Fibroblast of skin of right quadriceps (primary cell): Measurements from ENCODE around the gene KIR2DL4.
"Not testable (repeated sequence)": the region's sequence is repeated elsewhere in the genome, so short reads cannot be mapped to it uniquely, and the experiment has no call there.

Experiments used
- DNase-seq: peaks from one replicate; pipeline ENCODE4 v3.0.0-alpha.2; 2013

Gene KIR2DL4

DNA sequence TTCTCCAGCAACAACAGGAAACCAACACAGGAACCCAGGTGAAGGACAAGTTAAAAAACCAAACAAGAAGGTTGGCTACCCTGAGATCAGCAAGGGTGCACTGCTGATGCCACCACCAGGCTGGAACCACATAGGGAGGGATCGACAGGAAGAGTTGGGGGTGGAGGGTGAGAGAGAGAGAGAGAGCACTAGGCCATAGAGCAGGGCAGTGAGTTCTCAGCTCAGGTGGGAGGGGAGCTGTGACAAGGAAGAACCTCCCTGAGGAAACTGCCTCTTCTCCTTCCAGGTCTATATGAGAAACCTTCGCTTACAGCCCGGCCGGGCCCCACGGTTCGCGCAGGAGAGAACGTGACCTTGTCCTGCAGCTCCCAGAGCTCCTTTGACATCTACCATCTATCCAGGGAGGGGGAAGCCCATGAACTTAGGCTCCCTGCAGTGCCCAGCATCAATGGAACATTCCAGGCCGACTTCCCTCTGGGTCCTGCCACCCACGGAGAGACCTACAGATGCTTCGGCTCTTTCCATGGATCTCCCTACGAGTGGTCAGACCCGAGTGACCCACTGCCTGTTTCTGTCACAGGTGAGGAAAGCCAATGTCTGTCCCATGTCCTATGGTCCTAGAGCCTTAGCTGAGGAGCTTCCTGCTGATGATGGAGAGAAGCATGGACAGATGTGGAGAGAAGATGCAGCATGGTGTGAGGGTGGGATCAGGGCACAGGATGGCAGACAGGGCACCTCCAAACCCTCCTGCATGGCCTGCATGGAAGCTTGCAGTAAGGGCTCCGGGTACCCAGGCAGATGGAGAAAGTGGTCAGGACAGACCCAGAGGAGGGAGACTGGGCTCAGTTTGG, 2.5 kb downstream of the KIR2DL4 start:
- DNase-seq, result no peak

DNA sequence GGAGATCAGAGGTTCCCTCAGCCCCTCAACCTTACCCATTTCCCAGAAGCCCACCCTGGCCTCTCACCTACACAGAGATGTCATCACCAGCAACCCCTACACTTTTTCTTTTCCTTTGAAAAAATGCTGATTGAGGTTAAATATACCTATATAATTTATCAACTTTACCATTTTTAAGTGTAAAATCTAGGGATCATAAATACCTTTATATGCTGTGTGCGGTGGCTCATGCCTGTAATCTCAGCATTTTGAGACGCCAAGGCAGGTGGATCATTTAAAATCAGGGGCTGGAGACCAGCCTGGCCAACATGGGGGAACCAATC, 3.1 kb downstream of the KIR2DL4 start:
- DNase-seq, result no peak

DNA sequence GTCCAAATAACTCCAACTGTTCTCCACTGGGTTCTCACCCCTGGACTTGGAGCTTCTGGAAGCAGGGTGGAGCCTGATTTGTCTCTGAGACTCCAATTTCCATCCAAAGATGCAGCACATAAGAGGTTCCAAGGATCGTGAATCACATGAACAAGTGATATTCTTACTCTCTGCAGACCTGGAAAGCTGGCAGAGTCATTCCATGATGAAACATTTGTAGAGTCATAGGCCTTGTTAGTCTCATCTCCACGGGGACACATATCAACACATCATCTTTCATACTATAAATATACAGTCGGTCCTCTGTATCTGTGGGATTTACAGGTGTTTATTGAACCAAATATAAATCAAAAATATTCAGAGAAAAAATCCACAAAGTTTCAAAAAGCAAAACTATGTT, 11.2 kb downstream of the KIR2DL4 start:
- DNase-seq, result not testable (repeated sequence)

DNA sequence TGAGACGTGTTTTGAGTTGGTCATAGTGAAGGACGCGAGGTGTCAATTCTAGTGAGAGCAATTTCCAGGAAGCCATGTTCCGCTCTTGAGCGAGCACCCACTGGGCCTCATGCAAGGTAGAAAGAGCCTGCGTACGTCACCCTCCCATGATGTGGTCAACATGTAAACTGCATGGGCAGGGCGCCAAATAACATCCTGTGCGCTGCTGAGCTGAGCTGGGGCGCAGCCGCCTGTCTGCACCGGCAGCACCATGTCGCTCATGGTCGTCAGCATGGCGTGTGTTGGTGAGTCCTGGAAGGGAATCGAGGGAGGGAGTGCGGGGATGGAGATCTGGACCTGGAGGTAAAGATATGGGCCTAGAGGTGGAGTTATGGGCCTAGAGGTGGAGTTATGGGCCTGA, 12.8 kb downstream of the KIR2DL4 start, which contains the start of gene KIR3DL1:
TSS of gene KIR3DL1 (plus strand) at position 218 of the 400 bp plus-strand sequence.
- DNase-seq, result not testable (repeated sequence)

DNA sequence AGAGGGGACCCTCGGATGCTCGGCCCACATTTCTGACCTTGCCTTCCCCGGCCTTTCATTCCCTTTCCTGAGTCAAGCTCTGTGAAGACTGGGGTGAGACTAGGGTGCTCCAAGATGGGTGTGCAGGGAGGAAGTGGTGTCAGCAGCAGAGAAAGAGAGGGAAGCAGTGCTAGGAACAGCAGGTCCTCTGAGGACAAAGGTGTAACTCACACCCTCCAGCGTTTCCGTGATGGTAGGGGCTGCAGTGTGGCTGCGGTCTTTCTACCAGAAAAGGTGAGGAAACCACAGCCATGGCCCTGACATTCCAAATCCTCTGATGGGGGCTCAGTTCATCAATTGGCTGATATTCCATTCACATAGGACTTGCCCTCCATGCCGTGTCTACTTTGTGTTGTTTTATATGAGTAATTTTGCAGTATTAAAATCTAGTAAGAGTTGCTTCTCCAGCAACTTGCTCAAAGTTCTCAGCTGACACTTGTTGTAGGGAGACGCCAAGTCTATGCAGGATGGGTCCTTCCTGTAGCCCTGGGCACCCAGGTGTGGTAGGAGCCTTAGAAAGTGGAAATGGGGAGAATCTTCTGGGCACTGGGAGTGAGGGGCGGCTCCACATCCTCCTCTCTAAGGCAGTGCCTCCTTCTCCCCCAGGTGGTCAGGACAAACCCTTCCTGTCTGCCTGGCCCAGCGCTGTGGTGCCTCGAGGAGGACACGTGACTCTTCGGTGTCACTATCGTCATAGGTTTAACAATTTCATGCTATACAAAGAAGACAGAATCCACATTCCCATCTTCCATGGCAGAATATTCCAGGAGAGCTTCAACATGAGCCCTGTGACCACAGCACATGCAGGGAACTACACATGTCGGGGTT, 14.5 kb downstream of the KIR2DL4 start:
- no peak for DNase-seq

DNA sequence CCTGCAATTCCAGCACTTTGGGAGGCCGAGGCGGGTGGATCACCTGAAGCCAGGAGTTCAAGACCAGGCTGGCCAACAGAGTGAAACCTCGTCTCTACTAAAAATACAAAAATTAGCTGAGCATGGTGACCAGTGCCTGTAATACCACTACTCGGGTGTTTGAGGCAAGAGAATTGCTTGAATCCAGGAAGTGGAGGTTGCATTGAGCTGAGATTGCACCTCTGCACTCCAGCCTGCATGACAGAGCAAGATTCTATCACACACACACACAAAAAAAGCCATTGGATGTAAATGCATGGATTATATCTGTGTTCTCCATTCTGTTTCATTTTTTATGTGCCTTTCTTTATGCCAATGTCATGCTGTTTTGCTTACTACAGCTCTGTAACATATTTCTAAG, 21.0 kb downstream of the KIR2DL4 start:
- not testable (repeated sequence) for DNase-seq

DNA sequence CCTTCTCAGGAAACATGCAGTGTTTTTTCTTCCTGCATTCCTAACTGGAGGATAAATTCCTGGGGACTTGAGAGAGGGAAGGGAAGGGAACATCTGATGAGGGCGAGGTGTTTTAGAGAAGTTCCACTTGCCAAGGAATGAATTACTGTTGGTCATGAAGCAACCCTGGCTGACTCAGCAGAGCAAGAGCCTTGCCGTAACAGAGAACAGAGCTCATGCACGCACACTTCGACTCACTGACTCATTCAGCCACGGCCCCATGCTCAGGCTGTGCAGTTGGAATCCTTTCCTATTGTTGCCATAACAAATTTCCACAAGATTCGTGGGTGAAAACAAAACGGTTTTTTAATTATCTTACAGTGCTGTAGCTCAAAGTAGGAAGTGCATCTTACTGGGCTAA, 21.9 kb downstream of the KIR2DL4 start:
- not testable (repeated sequence) for DNase-seq

DNA sequence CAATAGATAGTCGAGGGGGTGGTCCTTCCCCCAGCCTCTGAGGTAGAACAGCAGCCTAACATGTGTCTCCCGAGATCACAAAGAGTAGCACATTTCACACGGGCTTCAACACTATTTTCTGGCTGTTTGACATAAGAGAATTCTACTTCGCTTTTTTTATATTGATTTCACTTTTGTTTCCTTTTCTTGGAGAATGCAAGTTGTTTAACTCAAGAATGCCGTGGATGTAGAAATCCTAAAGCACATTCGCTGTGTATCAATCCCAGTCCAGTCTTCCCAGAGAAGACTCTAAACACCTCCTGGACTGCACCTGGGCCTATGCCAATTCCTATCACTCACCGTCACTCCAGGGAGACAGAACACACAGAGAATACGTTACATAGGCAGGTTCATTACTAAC, 24.7 kb downstream of the KIR2DL4 start:
- not testable (repeated sequence) for DNase-seq

DNA sequence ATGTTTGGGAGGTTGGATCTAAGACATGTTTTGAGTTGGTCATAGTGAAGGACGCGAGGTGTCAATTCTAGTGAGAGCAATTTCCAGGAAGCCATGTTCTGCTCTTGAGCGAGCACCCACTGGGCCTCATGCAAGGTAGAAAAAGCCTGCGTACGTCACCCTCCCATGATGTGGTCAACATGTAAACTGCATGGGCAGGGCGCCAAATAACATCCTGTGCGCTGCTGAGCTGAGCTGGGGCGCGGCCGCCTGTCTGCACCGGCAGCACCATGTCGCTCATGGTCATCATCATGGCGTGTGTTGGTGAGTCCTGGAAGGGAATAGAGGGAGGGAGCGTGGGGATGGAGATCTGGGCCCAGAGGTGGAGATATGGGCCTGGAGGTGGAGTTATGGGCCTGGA, 29.1 kb downstream of the KIR2DL4 start, which contains the start of gene KIR2DS4:
TSS of gene KIR2DS4 (plus strand) at position 181 of the 400 bp plus-strand sequence.
- not testable (repeated sequence) for DNase-seq

DNA sequence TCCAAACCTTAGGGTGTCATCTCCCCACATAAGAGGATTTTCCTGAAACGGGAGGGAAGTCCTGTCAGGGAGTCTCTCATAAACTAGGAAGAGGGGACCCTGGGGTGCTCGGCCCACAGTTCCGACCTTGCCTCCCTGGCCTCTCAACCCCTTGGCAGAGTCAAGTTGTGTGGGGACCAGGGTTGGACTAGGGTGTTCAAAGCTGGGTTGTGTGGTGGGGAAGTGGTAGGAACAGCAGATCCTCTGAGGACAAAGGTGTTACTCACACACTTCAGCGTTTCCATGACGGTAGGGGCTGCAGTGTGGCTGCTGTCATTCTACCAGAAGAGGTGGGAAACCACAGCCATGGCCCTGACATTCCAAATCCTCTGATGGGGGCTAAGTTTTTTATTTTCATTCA, 31.7 kb downstream of the KIR2DL4 start:
- not testable (repeated sequence) for DNase-seq

DNA sequence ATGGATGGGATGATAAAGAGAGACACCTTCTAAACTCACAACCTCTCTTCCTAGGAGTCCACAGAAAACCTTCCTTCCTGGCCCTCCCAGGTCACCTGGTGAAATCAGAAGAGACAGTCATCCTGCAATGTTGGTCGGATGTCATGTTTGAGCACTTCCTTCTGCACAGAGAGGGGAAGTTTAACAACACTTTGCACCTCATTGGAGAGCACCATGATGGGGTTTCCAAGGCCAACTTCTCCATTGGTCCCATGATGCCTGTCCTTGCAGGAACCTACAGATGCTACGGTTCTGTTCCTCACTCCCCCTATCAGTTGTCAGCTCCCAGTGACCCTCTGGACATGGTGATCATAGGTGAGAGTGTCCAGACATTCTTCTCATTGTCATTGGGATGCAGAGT, 34.1 kb downstream of the KIR2DL4 start:
- not testable (repeated sequence) for DNase-seq

DNA sequence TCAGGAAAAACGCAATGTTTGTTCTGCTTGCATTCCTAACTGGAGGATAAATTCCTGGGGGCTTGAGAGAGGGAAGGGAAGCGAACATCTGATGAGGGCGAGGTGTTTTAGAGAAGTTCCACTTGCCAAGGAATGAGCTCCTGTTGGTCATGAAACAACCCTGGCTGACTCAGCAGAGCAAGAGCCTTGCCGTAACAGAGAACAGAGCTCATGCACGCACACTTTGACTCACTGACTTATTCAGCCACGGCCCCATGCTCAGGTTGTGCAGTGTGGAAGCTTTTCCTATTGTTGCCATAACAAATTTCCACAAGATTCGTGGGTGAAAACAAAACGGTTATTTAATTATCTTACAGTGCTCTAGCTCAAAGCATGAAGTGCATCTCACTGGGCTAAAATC, 39.8 kb downstream of the KIR2DL4 start:
- DNase-seq, result not testable (repeated sequence)

DNA sequence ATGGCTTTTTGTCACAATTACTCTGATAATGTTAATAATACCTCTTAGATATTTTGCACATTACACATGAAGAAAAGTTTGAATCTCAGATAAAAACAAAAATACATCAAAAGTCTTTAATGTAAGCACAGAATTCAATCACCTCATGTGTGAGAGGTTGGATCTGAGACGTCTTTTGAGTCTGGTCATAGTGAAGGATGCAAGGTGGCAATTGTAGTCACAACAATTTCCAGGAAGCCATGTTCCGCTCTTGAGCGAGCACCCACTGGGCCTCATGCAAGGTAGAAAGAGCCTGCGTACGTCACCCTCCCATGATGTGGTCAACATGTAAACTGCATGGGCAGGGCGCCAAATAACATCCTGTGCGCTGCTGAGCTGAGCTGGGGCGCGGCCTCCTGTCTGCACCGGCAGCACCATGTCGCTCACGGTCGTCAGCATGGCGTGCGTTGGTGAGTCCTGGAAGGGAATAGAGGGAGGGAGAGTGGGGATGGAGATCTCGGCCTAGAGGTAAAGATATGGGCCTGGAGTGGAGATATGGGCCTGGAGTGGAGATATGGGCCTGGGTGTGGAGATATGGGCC, 46.7 kb downstream of the KIR2DL4 start, which contains the start of gene KIR3DL2:
TSS of gene KIR3DL2 (plus strand) at position 383 of the 580 bp plus-strand sequence. CDS start at position 416, 33 bp downstream.
- not testable (repeated sequence) for DNase-seq

DNA sequence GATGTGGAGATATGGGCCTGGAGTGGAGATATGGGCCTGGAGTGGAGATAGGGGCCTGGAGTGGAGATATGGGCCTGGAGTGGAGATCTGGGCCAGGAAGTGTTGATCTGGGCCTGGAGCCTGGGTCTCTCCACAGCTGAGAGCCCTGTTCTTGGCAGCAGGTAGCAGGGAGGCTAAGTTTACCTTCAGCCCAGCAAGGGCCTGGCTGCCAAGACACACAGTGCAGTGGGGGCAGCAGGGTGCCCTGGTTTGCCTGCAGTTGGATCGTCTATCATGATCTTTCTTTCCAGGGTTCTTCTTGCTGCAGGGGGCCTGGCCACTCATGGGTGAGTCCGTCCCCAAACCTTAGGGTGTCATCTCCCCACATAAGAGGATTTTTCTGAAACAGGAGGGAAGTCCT, 47.5 kb downstream of the KIR2DL4 start:
- DNase-seq, result no peak

DNA sequence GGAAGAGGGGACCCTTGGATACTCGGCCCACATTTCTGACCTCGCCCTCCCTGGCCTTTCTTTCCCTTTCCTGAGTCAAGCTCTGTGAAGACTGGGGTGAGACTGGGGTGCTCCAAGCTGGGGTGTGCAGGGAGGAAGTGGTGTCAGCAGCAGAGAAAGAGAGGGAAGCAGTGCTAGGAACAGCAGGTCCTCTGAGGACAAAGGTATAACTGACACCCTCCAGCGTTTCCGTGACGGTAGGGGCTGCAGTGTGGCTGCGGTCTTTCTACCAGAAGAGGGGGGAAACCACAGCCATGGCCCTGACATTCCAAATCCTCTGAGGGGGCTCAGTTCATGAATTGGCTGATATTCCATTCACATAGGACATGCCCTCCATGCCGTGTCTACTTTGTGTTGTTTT, 47.9 kb downstream of the KIR2DL4 start:
- no peak for DNase-seq

DNA sequence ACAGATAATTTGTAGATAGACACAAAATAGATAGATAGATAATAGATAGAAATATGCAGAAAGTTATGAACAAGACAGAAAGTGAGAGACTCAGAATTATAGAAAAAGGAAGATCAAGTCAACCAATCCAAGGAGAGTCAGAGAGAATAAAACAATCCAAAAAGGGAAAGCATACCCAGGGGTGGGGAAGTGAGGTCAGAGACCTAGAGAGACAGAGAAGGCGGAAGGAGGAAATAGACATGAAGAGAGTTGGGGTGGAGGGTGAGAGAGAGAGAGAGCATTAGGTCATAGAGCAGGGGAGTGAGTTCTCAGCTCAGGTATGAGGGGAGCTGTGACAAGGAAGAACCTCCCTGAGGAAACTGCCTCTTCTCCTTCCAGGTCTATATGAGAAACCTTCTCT, 51.8 kb downstream of the KIR2DL4 start:
- DNase-seq, result not testable (repeated sequence)

DNA sequence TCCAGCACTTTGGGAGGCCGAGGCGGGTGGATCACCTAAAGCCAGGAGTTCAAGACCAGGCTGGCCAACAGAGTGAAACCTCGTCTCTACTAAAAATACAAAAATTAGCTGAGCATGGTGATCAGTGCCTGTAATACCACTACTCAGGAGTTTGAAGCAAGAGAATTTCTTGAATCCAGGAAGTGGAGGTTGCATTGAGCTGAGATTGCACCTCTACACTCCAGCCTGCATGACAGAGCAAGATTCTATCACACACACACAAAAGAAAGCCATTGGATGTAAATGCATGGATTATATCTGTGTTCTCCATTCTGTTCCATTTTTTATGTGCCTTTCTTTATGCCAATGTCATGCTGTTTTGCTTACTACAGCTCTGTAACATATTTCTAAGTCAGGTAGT, 55.1 kb downstream of the KIR2DL4 start:
- DNase-seq, result not testable (repeated sequence)

DNA sequence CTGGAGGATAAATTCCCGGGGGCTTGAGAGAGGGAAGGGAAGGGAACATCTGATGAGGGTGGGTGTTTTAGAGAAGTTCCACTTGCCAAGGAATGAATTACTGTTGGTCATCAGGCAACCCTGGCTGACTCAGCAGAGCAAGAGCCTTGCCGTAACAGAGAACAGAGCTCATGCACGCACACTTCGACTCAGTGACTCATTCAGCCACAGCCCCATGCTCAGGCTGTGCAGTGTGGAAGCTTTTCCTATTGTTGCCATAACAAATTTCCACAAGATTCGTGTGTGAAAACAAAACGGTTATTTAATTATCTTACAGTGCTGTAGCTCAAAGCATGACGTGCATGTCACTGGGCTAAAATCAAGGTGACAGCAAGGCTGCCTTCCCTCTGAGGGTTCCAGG, 56.0 kb downstream of the KIR2DL4 start:
- DNase-seq, result not testable (repeated sequence)

DNA sequence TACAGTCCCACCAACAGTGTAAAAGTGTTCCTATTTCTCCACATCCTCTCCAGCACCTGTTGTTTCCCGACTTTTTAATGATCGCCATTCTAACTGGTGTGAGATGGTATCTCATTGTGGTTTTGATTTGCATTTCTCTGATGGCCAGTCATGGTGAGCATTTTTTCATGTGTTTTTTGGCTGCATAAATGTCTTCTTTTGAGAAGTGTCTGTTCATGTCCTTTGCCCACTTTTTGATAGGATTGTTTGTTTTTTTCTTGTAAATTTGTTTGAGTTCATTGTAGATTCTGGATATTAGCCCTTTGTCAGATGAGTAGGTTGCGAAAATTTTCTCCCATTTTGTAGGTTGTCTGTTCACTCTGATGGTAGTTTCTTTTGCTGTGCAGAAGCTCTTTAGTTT, 60.0 kb downstream of the KIR2DL4 start:
- DNase-seq, result not testable (repeated sequence)
